HL-60/S4 treated with phorbol 12-myristate 13-acetate at 8.2 ng/mL for 4 days and 3 days (cell line): Measurements from ENCODE around the gene TRIO.
"Not testable (repeated sequence)": the region's sequence is repeated elsewhere in the genome, so short reads cannot be mapped to it uniquely, and the experiment has no call there.

ENCODE experiments used
- in situ Hi-C: fragments of 300-500 bp; cut with MboI; formaldehyde crosslinking; loops from 2 replicates; pipeline ENCODE4 v1.15.0; 2022; ENCODE audit warnings: low sequenced_read_pairs

The TRIO gene

GRCh38 chr5:14204785-14205321 is 61.7 kb downstream of the TRIO start:
- in situ Hi-C loops, result no loop called here

GRCh38 chr5:14206028-14206725 is 63.0 kb downstream of the TRIO start:
- in situ Hi-C loops, result no loop called here

GRCh38 chr5:14207428-14207827 is 64.3 kb downstream of the TRIO start:
- in situ Hi-C loops, result not testable (repeated sequence)

- in situ Hi-C loops, result no loop called here
Observed at GRCh38 chr5:14208071-14209021, 65.2 kb downstream of the TRIO start.

GRCh38 chr5:14209222-14209822 is 66.2 kb downstream of the TRIO start:
- in situ Hi-C loops, result no loop called here

- in situ Hi-C loops, result no loop called here
Observed at GRCh38 chr5:14209836-14210235, 66.7 kb downstream of the TRIO start.

- in situ Hi-C loops, result no loop called here
Observed at GRCh38 chr5:14210729-14211128, 67.6 kb downstream of the TRIO start.

GRCh38 chr5:14211818-14212803 is 69.0 kb downstream of the TRIO start:
- in situ Hi-C loops, result no loop called here

GRCh38 chr5:14212838-14213237 is 69.7 kb downstream of the TRIO start:
- in situ Hi-C loops, result no loop called here

GRCh38 chr5:14213253-14213652 is 70.1 kb downstream of the TRIO start:
- in situ Hi-C loops, result no loop called here

- in situ Hi-C loops, result no loop called here
Observed at GRCh38 chr5:14213813-14214585, 70.9 kb downstream of the TRIO start.

- in situ Hi-C loops, result no loop called here
Observed at GRCh38 chr5:14215901-14216300, 72.8 kb downstream of the TRIO start.

- in situ Hi-C loops, result no loop called here
Observed at GRCh38 chr5:14216372-14216771, 73.2 kb downstream of the TRIO start.

- in situ Hi-C loops, result no loop called here
Observed at GRCh38 chr5:14216902-14217301, 73.8 kb downstream of the TRIO start.

- in situ Hi-C loops, result no loop called here
Observed at GRCh38 chr5:14217587-14217986, 74.4 kb downstream of the TRIO start.

- in situ Hi-C loops, result no loop called here
Observed at GRCh38 chr5:14218011-14218410, 74.9 kb downstream of the TRIO start.

GRCh38 chr5:14218480-14218879 is 75.3 kb downstream of the TRIO start:
- in situ Hi-C loops, result no loop called here

- in situ Hi-C loops, result no loop called here
Observed at GRCh38 chr5:14218897-14219573, 75.9 kb downstream of the TRIO start.
